Endodermal cell (in vitro differentiated cells): ENCODE measurements around the gene YLPM1. TPM values are rescaled to one million over a fixed set of nuclear protein-coding genes. Genes with fewer than 3 reads are reported as not detected.

ENCODE experiments used
- DNase-seq: peaks from one replicate; pipeline ENCODE4 v3.0.0-alpha.2; 2017
- H3K27ac ChIP-seq: 2 replicates; pipeline ENCODE4 v1.5.1; 2013; ENCODE audit warnings: mild to moderate bottlenecking, low read depth, low read length, moderate library complexity
- H3K27me3 ChIP-seq: 2 replicates; pipeline ENCODE4 v1.6.1; 2013; ENCODE audit warnings: mild to moderate bottlenecking, low read length, moderate library complexity; ENCODE audit not compliant: insufficient read depth, control insufficient read depth, poor library complexity, severe bottlenecking
- H3K36me3 ChIP-seq: 2 replicates; pipeline ENCODE4 v1.7.0; 2013; ENCODE audit warnings: mild to moderate bottlenecking, low read length, moderate library complexity; ENCODE audit not compliant: control insufficient read depth, insufficient read depth
- H3K4me1 ChIP-seq: one replicate; pipeline ENCODE4 v1.7.0; 2013; ENCODE audit warnings: low read length; ENCODE audit not compliant: control insufficient read depth, insufficient read depth
- H3K4me3 ChIP-seq: 2 replicates; pipeline ENCODE4 v1.5.1; 2013; ENCODE audit warnings: mild to moderate bottlenecking, low read length, moderate library complexity
- H3K9ac ChIP-seq: 2 replicates; pipeline ENCODE4 v1.6.1; 2013; ENCODE audit warnings: mild to moderate bottlenecking, low read length, moderate library complexity; ENCODE audit not compliant: poor library complexity, severe bottlenecking; ENCODE audit errors: extremely low read depth
- H3K9me3 ChIP-seq: 2 replicates; pipeline ENCODE4 v1.6.1; 2013; ENCODE audit warnings: mild to moderate bottlenecking, low read length, moderate library complexity; ENCODE audit not compliant: control insufficient read depth
- H3K27ac Mint-ChIP-seq: 2 replicates; pipeline ENCODE4 v1.8.0; 2020; ENCODE audit warnings: mixed read lengths
- H3K27me3 Mint-ChIP-seq: 2 replicates; pipeline ENCODE4 v1.8.0; 2021; ENCODE audit warnings: mild to moderate bottlenecking, mixed read lengths; ENCODE audit not compliant: insufficient read depth
- H3K36me3 Mint-ChIP-seq: 2 replicates; pipeline ENCODE4 v1.8.0; 2020; ENCODE audit warnings: low read depth, mixed read lengths
- H3K4me1 Mint-ChIP-seq: 2 replicates; pipeline ENCODE4 v1.8.0; 2020; ENCODE audit warnings: mixed read lengths
- H3K4me3 Mint-ChIP-seq: 2 replicates; pipeline ENCODE4 v1.8.0; 2020; ENCODE audit warnings: mild to moderate bottlenecking, moderate library complexity, mixed read lengths
- H3K9me3 Mint-ChIP-seq: 2 replicates; pipeline ENCODE4 v1.8.0; 2020; ENCODE audit warnings: mild to moderate bottlenecking, mixed read lengths
- CTCF ChIP-seq: fragments of 200-600 bp; sonication (generic); conservative IDR thresholded peaks from 2 replicates; pipeline ENCODE4 v1.5.0; 2021; ENCODE audit warnings: antibody characterized with exemption, mild to moderate bottlenecking
- WGBS, 2 experiments: methylation state at CpG; one replicate each; pipeline versions ENCODE4 v1.1.5 to v1.1.7; 2013; ENCODE audit warnings: missing lambda C conversion rate in 2 of 2, mixed read lengths in 1 of 2; ENCODE audit not compliant: insufficient coverage in 1 of 2, insufficient read length in 1 of 2; 5-methylcytosine and 5-hydroxymethylcytosine counted together
- total RNA-seq, 2 donors: library from RNA; stranded (reverse); fragmentation: NEBNext Ultra II Directional in 1 of 2; extraction: Animal tissue kit (Norgen Biotek cat#: 25700) in 1 of 2; gene quantifications; 2 replicates in 1 of 2; 3 replicates in 1 of 2; pipeline ENCODE4 v1.2.1, GENCODE V29; 2021

Gene YLPM1
- total RNA-seq, 2 donors from 2014 or later = 75.2 to 76.2 TPM

- no peak overlapping the region for H3K27ac ChIP-seq
- Mint-ChIP-seq H3K27me3 (no peaks in the 10 kb centered on the region), H3K4me3 (no peak overlapping the region), H3K27ac (no peak overlapping the region), H3K36me3 (peaks cover 52% of the 10 kb centered on the region), H3K4me1 (peaks cover 4% of the 10 kb centered on the region), H3K9me3 (no peaks in the 10 kb centered on the region)
- no peak overlapping the region for H3K9ac ChIP-seq
- H3K27me3 ChIP-seq = no peaks in the 10 kb centered on the region
- H3K4me1 ChIP-seq = no peaks in the 10 kb centered on the region
- TF ChIP-seq CTCF = no peak
- WGBS, 2 experiments = 86 to 90% methylated on average over 1 to 4 of the region's 4 CpGs
- no peak for DNase-seq
- no peak overlapping the region for H3K4me3 ChIP-seq
- peaks cover 83% of the 10 kb centered on the region for H3K36me3 ChIP-seq
- H3K9me3 ChIP-seq = no peaks in the 10 kb centered on the region
These were observed 28.0 kb upstream of the YLPM1 start for GRCh38 chr14:74735125-74735524.

GRCh38 chr14:74737753-74738325, 25.3 kb upstream of the YLPM1 start:
- Mint-ChIP-seq H3K36me3 (peaks cover 46% of the 10 kb centered on the region), H3K9me3 (no peaks in the 10 kb centered on the region), H3K4me1 (peaks cover 4% of the 10 kb centered on the region), H3K27me3 (no peaks in the 10 kb centered on the region), H3K27ac (no peak overlapping the region), H3K4me3 (no peak overlapping the region)
- no peak overlapping the region for H3K4me3 ChIP-seq
- H3K9me3 ChIP-seq = no peaks in the 10 kb centered on the region
- H3K4me1 ChIP-seq = no peaks in the 10 kb centered on the region
- peaks cover 65% of the 10 kb centered on the region for H3K36me3 ChIP-seq
- no peak overlapping the region for H3K9ac ChIP-seq
- H3K27me3 ChIP-seq = no peaks in the 10 kb centered on the region
- no peak for DNase-seq
- no peak overlapping the region for H3K27ac ChIP-seq
- no peak for TF ChIP-seq CTCF
- 91 to 100% methylated on average over 3 to 4 of the region's 4 CpGs for WGBS, 2 experiments

GRCh38 chr14:74739293-74740030, 23.7 kb upstream of the YLPM1 start:
- TF ChIP-seq CTCF = no peak
- Histone ChIP-seq H3K36me3 (peaks cover 49% of the 10 kb centered on the region), H3K27me3 (no peaks in the 10 kb centered on the region), H3K9ac (no peak overlapping the region), H3K9me3 (no peaks in the 10 kb centered on the region), H3K4me3 (no peak overlapping the region), H3K27ac (no peak overlapping the region), H3K4me1 (no peaks in the 10 kb centered on the region)
- no peak for DNase-seq
- peaks cover 39% of the 10 kb centered on the region for H3K36me3 Mint-ChIP-seq
- H3K4me1 Mint-ChIP-seq = peaks cover 4% of the 10 kb centered on the region
- H3K27ac Mint-ChIP-seq = no peak overlapping the region
- WGBS, 2 experiments = 90 to 94% methylated on average over 5 to 8 of the region's 8 CpGs
- H3K4me3 Mint-ChIP-seq = no peak overlapping the region
- no peaks in the 10 kb centered on the region for H3K9me3 Mint-ChIP-seq
- H3K27me3 Mint-ChIP-seq = no peaks in the 10 kb centered on the region
